Suprapubic skin (tissue), 4 donors: ENCODE measurements around the gene ZNF17. TPM values are rescaled to one million over a fixed set of nuclear protein-coding genes. Genes with fewer than 3 reads are reported as not detected.

Experiments used
- DNase-seq, 2 donors: peaks; one replicate each; pipeline ENCODE4 v3.0.0-alpha.2; 2019; ENCODE audit warnings: low spot score in 2 of 2
- H3K27ac ChIP-seq: fragments of 200-600 bp; sonication (generic); one replicate; pipeline ENCODE4 v1.5.1; 2019
- H3K27me3 ChIP-seq: fragments of 200-600 bp; sonication (generic); one replicate; pipeline ENCODE4 v1.5.1; 2019
- H3K36me3 ChIP-seq: fragments of 200-600 bp; sonication (generic); one replicate; pipeline ENCODE4 v1.5.1; 2019
- H3K4me1 ChIP-seq: fragments of 200-600 bp; sonication (generic); one replicate; pipeline ENCODE4 v1.5.1; 2019
- H3K4me3 ChIP-seq: fragments of 200-600 bp; sonication (generic); one replicate; pipeline ENCODE4 v1.5.1; 2019; ENCODE audit warnings: mild to moderate bottlenecking
- H3K9me3 ChIP-seq: fragments of 200-600 bp; sonication (generic); one replicate; pipeline ENCODE4 v1.5.1; 2019
- EP300 ChIP-seq: sonication (generic); formaldehyde crosslinking; IDR thresholded peaks from one replicate; pipeline ENCODE4 v1.6.1; 2017; ENCODE audit warnings: antibody characterized with exemption
- POLR2A ChIP-seq, 2 donors: fragments of 450-650 bp; IDR thresholded peaks; one replicate each; pipeline ENCODE4 v1.6.1; 2017; ENCODE audit warnings: antibody characterized with exemption in 2 of 2, mild to moderate bottlenecking in 2 of 2, moderate library complexity in 2 of 2
- POLR2AphosphoS5 ChIP-seq, 3 donors: sonication (generic); formaldehyde crosslinking; IDR thresholded peaks; one replicate each; pipeline ENCODE4 v1.6.1; 2017; ENCODE audit warnings: antibody characterized with exemption in 3 of 3
- WGBS: methylation state at CpG from one replicate; pipeline ENCODE4 v1.1.5; 2018; 5-methylcytosine and 5-hydroxymethylcytosine counted together
- total RNA-seq, 4 donors: library from RNA; depleted of rRNA; stranded (reverse); fragments of >200 nt; gene quantifications; one replicate each; pipeline ENCODE4 v1.1.0, GENCODE V29; 2016
- TF ChIP-seq, protein P1 (sequence below), 2 donors: fragments of 200-600 bp in 1 of 2; fragments of 450-650 bp in 1 of 2; sonication (generic) in 1 of 2; IDR thresholded peaks; one replicate each; pipeline ENCODE4 v1.5.1; 2016 to 2019; ENCODE audit warnings: antibody characterized with exemption in 2 of 2, mild to moderate bottlenecking in 1 of 2, moderate library complexity in 1 of 2

ZNF17 gene
- total RNA-seq, 4 donors from 2014 or later: 10.2 to 23.8 (median 15.2) TPM

DNA sequence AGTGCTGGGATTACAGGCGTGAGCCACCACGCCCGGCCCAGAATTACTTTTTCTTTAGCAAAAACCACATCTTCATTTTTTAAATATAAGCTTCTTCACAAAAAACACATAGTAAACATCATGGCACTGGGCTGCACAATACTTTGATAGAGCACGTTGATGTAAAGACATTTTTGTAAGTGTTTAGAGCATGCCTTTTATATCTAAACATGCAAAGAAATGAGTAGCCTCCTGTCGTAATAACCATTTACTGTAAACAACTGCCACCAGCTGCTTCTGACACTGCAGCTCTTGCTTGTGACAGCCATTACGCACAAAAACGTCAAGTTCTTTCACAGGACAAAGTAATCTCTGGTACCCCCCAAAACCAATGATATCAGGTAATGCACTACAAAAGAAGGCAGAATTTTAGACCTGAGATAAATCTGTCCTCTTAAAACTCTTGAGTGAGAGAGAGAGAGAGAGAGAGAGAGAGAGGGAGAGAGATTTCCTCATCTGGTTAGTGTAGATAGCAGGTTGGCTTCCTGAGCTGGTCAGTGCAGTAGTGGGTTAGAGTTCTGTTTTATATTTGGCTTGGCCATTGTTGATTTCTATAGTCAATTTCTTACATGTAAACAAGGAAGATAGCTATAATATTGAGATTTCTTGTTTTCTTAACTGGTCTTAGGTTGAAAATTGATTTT is 28.0 kb upstream of the ZNF17 start:
- Histone ChIP-seq H3K9me3 (peaks cover 8% of the 10 kb centered on the region), H3K36me3 (peaks cover 9% of the 10 kb centered on the region), H3K27ac (no peak overlapping the region), H3K4me1 (no peaks in the 10 kb centered on the region), H3K27me3 (no peaks in the 10 kb centered on the region), H3K4me3 (no peak overlapping the region)
- DNase-seq: no peak
- WGBS: 92% methylated on average over 7 of the region's 7 CpGs
- no peak for TF ChIP-seq POLR2A (IDR thresholded peaks at IDR 0.05)
- no peak for TF ChIP-seq EP300
- no peak for TF ChIP-seq POLR2AphosphoS5 (IDR thresholded peaks at IDR 0.05)

DNA sequence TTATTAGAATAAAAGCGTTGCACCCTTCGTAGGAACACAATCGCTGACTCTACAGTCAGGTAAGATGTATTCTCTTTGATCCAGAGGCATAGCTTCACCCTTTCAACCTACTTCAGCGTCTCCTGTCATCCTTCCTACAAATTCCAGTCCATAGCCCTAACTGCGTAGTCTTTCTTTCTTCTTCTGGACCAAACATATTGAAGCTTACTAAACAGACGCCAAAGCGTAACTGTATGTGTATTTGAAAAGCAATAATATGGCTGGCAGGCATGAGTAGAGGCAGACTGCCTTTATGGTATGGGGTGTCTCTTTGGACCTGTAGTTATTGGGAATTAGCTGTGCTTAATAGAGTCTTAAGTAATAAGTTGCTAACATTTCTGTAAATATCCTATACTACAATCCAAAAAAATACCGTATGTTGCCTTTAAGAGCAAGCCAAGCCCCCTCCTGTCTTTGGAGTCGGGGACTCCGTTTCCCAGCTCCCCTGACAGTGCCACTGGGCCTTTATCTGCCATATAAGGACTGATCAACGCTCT is 21.7 kb upstream of the ZNF17 start:
- H3K36me3 ChIP-seq: peaks cover 11% of the 10 kb centered on the region
- no peaks in the 10 kb centered on the region for H3K9me3 ChIP-seq
- TF ChIP-seq POLR2A (IDR thresholded peaks at IDR 0.05): no peak
- TF ChIP-seq, protein P1, sequence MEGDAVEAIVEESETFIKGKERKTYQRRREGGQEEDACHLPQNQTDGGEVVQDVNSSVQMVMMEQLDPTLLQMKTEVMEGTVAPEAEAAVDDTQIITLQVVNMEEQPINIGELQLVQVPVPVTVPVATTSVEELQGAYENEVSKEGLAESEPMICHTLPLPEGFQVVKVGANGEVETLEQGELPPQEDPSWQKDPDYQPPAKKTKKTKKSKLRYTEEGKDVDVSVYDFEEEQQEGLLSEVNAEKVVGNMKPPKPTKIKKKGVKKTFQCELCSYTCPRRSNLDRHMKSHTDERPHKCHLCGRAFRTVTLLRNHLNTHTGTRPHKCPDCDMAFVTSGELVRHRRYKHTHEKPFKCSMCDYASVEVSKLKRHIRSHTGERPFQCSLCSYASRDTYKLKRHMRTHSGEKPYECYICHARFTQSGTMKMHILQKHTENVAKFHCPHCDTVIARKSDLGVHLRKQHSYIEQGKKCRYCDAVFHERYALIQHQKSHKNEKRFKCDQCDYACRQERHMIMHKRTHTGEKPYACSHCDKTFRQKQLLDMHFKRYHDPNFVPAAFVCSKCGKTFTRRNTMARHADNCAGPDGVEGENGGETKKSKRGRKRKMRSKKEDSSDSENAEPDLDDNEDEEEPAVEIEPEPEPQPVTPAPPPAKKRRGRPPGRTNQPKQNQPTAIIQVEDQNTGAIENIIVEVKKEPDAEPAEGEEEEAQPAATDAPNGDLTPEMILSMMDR (IDR thresholded peaks at IDR 0.05): no peak
- no peak for TF ChIP-seq POLR2AphosphoS5 (IDR thresholded peaks at IDR 0.05)
- TF ChIP-seq EP300: no peak
- 55% methylated on average over 11 of the region's 11 CpGs for WGBS
- H3K27me3 ChIP-seq: no peaks in the 10 kb centered on the region
- DNase-seq: no peak
- H3K4me1 ChIP-seq: peaks cover 18% of the 10 kb centered on the region
- H3K4me3 ChIP-seq: peak overlapping the region; percentile 89
- H3K27ac ChIP-seq: peak overlapping the region; percentile 88

DNA sequence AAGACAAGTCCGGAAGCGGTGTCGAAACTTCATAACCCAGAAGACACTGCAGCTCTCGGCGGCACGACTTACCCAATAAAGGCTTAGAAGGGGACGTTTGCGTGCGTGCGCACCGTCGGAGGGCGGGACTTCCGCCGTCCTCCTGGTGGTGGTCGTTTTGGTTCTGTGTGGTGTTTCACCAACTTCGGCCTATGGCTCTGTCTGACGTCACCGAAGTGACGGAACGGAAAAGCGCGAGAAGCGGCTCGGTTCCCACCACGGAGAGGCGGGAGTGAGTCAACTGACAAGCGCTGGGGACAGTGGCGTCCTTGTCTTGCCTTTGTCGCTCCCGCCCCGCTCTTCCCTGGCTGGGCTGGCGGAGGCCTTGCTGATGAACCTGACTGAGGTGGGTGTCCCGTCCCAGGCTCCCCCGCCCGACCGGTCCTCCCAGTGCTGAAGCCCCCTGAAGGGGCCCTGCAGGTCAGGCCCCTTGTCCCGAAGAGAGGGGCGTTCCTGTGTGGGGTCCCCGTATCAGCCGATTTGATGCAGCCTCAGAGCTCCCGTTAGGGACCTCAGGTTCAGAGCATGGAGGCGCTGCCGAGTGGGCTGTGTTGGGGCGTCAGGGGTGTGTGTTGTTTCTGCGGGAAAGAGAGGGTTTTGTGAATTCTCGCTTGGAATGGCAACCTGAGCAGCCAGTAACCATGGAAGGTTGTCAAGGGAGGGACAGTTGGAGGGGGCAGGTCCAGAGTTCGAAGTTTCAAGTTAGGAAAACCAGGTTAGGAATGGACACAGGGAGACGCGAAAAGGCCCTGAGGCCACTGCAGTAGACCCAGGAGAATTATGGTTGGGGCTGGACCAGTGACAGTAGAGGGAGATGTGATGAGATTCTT is 21.0 kb upstream of the ZNF17 start, which contains the start of gene ZNF548:
Gene ZNF548, plus strand, starts transcription at position 125 of the 869 bp plus-strand sequence. Its CDS starts 246 bp downstream, at position 371.
- Histone ChIP-seq H3K4me1 (peaks cover 18% of the 10 kb centered on the region), H3K9me3 (no peaks in the 10 kb centered on the region), H3K27ac (peak within 1 kb of the TSS; percentile 88), H3K36me3 (peaks cover 15% of the 10 kb centered on the region), H3K4me3 (peak within 1 kb of the TSS; percentile 89), H3K27me3 (no peaks in the 10 kb centered on the region)
- peak; percentile 98 to 99 for DNase-seq
- TF ChIP-seq, protein P1 (IDR thresholded peaks at IDR 0.05): peak in 1 of 2 donors; percentile 33
- TF ChIP-seq POLR2A (IDR thresholded peaks at IDR 0.05) (peak in 1 of 2 donors; percentile 51), POLR2AphosphoS5 (IDR thresholded peaks at IDR 0.05) (peak in 2 of 3 donors; percentile 57 to 91), EP300 (no peak)
- WGBS: under 1% methylated on average over 20 of the region's 50 CpGs

DNA sequence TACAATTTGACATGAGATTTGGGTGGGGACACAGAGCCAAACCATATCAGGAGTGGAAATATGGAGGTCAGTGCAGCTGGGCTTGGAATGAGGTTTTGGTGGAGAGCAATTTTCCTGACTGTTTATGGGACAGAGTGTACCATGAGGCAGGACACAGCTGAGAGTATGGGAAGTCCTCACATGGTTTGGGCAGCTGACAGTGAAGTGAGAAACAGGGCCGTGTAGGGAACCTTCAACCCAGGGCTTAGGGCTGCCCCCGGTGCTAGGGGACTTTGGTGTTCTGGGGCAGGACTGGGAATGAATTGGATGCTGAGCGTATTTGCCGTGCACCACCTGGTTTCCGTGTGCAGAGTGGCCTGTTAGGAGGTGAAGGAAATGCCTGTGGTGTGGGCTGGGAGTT is 15.3 kb upstream of the ZNF17 start:
- H3K36me3 ChIP-seq: peaks cover 69% of the 10 kb centered on the region
- TF ChIP-seq POLR2AphosphoS5 (IDR thresholded peaks at IDR 0.05) (no peak), POLR2A (IDR thresholded peaks at IDR 0.05) (no peak), EP300 (no peak)
- TF ChIP-seq, protein P1 (IDR thresholded peaks at IDR 0.05): no peak
- peaks cover 6% of the 10 kb centered on the region for H3K4me1 ChIP-seq
- no peak for DNase-seq
- no peaks in the 10 kb centered on the region for H3K27me3 ChIP-seq
- H3K27ac ChIP-seq: no peak overlapping the region
- 93% methylated on average over 5 of the region's 5 CpGs for whole genome bisulfite sequencing
- H3K4me3 ChIP-seq: no peak overlapping the region
- no peaks in the 10 kb centered on the region for H3K9me3 ChIP-seq

DNA sequence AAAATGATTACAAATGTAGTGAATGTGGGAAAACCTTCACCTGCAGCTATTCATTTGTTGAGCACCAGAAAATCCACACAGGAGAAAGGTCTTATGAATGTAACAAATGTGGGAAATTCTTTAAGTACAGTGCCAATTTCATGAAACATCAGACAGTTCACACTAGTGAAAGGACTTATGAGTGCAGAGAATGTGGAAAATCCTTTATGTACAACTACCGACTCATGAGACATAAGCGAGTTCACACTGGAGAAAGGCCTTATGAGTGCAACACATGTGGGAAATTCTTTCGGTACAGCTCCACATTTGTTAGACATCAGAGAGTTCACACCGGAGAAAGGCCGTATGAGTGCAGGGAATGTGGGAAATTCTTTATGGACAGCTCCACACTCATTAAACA is 12.1 kb upstream of the ZNF17 start:
- Histone ChIP-seq H3K27me3 (no peaks in the 10 kb centered on the region), H3K4me3 (no peak overlapping the region), H3K4me1 (no peaks in the 10 kb centered on the region), H3K27ac (no peak overlapping the region), H3K9me3 (no peaks in the 10 kb centered on the region), H3K36me3 (peaks cover 67% of the 10 kb centered on the region)
- 91% methylated on average over 5 of the region's 5 CpGs for WGBS
- TF ChIP-seq, protein P1 (IDR thresholded peaks at IDR 0.05): no peak
- no peak for DNase-seq
